CD4-positive, alpha-beta T cell (primary cell): ENCODE data around the gene PLCD4. TPM values are rescaled to one million over a fixed set of nuclear protein-coding genes. Genes with fewer than 3 reads are reported as not detected.

ENCODE experiments used
- ATAC-seq: fragments of 200-7000 bp; cut with Tn5 transposase; one replicate; pipeline ENCODE4 v1.10.0; 2022; ENCODE audit warnings: mild to moderate bottlenecking; ENCODE audit not compliant: poor library complexity
- CTCF ChIA-PET: fragments of 350-600 bp; sonication (Branson Sonifier 250); formaldehyde crosslinking; loops from one replicate; lab custom pipeline; 2021; ENCODE audit warnings: antibody characterized with exemption, inconsistent platforms; lab: Charles Lee
- POLR2A ChIA-PET: fragments of 350-600 bp; sonication (Branson Sonifier 250); formaldehyde crosslinking; loops from one replicate; lab custom pipeline; 2021; ENCODE audit warnings: antibody characterized with exemption, inconsistent platforms; lab: Charles Lee
- DNase-seq, 14 experiments: peaks; one replicate each; pipeline ENCODE4 v3.0.0-alpha.2; 2013 to 2020; ENCODE audit warnings: mixed read lengths in 2 of 14
- H3K27ac ChIP-seq, 2 donors: one replicate each; pipeline versions ENCODE4 v1.5.1 to v1.7.0; 2013; ENCODE audit warnings: low read length in 2 of 2, low read depth in 1 of 2, mild to moderate bottlenecking in 1 of 2
- H3K27me3 ChIP-seq, 2 experiments: 1 replicate in 1 of 2; 2 replicates in 1 of 2; pipeline versions ENCODE4 v1.6.1 to v1.7.0; 2013; ENCODE audit warnings: low read length in 2 of 2, control low read depth in 1 of 2, mild to moderate bottlenecking in 1 of 2, moderate library complexity in 1 of 2; ENCODE audit not compliant: insufficient read depth in 2 of 2, control insufficient read depth in 1 of 2
- H3K36me3 ChIP-seq: one replicate; pipeline ENCODE4 v1.6.1; 2013; ENCODE audit warnings: low read length, control low read depth; ENCODE audit not compliant: insufficient read depth
- H3K4me1 ChIP-seq: one replicate; pipeline ENCODE4 v1.6.1; 2013; ENCODE audit warnings: low read length, control low read depth; ENCODE audit not compliant: insufficient read depth
- H3K4me3 ChIP-seq: one replicate; pipeline ENCODE4 v1.5.1; 2013; ENCODE audit warnings: mild to moderate bottlenecking, low read length, moderate library complexity
- H3K9me3 ChIP-seq, 2 experiments: 1 replicate in 1 of 2; 2 replicates in 1 of 2; pipeline versions ENCODE4 v1.6.1 to v1.7.0; 2013; ENCODE audit warnings: low read length in 2 of 2, mild to moderate bottlenecking in 2 of 2, control low read depth in 1 of 2, moderate library complexity in 1 of 2; ENCODE audit not compliant: control insufficient read depth in 1 of 2, insufficient read depth in 1 of 2
- H3K27ac Mint-ChIP-seq: one replicate; pipeline ENCODE4 v1.8.0; 2020; ENCODE audit warnings: mixed read lengths
- H3K27me3 Mint-ChIP-seq: one replicate; pipeline ENCODE4 v1.8.0; 2021; ENCODE audit warnings: mixed read lengths
- H3K36me3 Mint-ChIP-seq: one replicate; pipeline ENCODE4 v1.8.0; 2021; ENCODE audit warnings: low read depth, mixed read lengths
- H3K4me1 Mint-ChIP-seq: one replicate; pipeline ENCODE4 v1.8.0; 2021; ENCODE audit warnings: low read depth, mixed read lengths
- H3K4me3 Mint-ChIP-seq: one replicate; pipeline ENCODE4 v1.8.0; 2020; ENCODE audit warnings: mild to moderate bottlenecking, mixed read lengths
- H3K9me3 Mint-ChIP-seq: one replicate; pipeline ENCODE4 v1.8.0; 2020; ENCODE audit warnings: mixed read lengths
- intact Hi-C, 2 experiments: fragments of 100-400 bp; cut with DNase I in 1 of 2; cut with micrococcal nuclease in 1 of 2; formaldehyde crosslinking; loops; one replicate each; pipeline versions ENCODE4 v1.15.1 to v1.9.0; 2023 to 2025; cut with DNase I, micrococcal nuclease
- total RNA-seq, 174 experiments: library from RNA in 2 of 174; stranded (reverse) in 2 of 174; gene quantifications; one replicate each; pipeline ENCODE4 v1.2.3 and lab custom pipeline; 2021 to 2026
- TF ChIP-seq, protein P1 (sequence below): fragments of 200-600 bp; IDR thresholded peaks from one replicate; pipeline ENCODE4 v1.8.0; 2022; ENCODE audit warnings: antibody characterized with exemption, mild to moderate bottlenecking

Gene PLCD4
- total RNA-seq, 2 experiments from 2014 or later = 0.25 to 0.77 TPM

GRCh38 chr2:218658671-218659257 is 51.1 kb downstream of the PLCD4 start:
- Histone ChIP-seq H3K36me3 (peaks cover 53% of the 10 kb centered on the region), H3K27ac (peak overlapping the region; percentile 53 to 83), H3K4me1 (peaks cover 19% of the 10 kb centered on the region), H3K27me3 (no peaks in the 10 kb centered on the region), H3K4me3 (peak overlapping the region; percentile 79), H3K9me3 (no peaks in the 10 kb centered on the region)
- ChIA-PET CTCF (interaction anchor here (0.7 to 2.8 kb wide), 10 partner anchors 8 to 730 kb away, joined by 3 to 23 read pairs (median 6); partner anchors contain the start of genes RNF25, STK36 and TTLL4), POLR2A (interaction anchor here (0.5 to 5.9 kb wide), 15 partner anchors 9 to 938 kb away, joined by 3 to 84 read pairs (median 5); partner anchors contain the start of genes AAMP, CTDSP1, DNPEP and PNKD)
- Mint-ChIP-seq H3K4me3 (peak overlapping the region; percentile 95), H3K9me3 (no peaks in the 10 kb centered on the region), H3K27ac (peak overlapping the region; percentile 89), H3K36me3 (peaks cover 85% of the 10 kb centered on the region), H3K4me1 (peaks cover 35% of the 10 kb centered on the region), H3K27me3 (no peaks in the 10 kb centered on the region)
- ATAC-seq = peak; percentile 25
- intact Hi-C loops = loop anchor here (1.0 to 10.0 kb wide), 8 partner anchors 13 to 729 kb away; partner anchors contain the start of genes AAMP (in 1 of the 2), CNOT9 (in 1 of the 2), DNPEP (in 1 of the 2) and PNKD (in 1 of the 2)
- TF ChIP-seq, protein P1, sequence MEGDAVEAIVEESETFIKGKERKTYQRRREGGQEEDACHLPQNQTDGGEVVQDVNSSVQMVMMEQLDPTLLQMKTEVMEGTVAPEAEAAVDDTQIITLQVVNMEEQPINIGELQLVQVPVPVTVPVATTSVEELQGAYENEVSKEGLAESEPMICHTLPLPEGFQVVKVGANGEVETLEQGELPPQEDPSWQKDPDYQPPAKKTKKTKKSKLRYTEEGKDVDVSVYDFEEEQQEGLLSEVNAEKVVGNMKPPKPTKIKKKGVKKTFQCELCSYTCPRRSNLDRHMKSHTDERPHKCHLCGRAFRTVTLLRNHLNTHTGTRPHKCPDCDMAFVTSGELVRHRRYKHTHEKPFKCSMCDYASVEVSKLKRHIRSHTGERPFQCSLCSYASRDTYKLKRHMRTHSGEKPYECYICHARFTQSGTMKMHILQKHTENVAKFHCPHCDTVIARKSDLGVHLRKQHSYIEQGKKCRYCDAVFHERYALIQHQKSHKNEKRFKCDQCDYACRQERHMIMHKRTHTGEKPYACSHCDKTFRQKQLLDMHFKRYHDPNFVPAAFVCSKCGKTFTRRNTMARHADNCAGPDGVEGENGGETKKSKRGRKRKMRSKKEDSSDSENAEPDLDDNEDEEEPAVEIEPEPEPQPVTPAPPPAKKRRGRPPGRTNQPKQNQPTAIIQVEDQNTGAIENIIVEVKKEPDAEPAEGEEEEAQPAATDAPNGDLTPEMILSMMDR = peak; percentile 39
- DNase-seq = peak in 11 of 14 experiments; percentile 10 to 66 (median 27)

DNA sequence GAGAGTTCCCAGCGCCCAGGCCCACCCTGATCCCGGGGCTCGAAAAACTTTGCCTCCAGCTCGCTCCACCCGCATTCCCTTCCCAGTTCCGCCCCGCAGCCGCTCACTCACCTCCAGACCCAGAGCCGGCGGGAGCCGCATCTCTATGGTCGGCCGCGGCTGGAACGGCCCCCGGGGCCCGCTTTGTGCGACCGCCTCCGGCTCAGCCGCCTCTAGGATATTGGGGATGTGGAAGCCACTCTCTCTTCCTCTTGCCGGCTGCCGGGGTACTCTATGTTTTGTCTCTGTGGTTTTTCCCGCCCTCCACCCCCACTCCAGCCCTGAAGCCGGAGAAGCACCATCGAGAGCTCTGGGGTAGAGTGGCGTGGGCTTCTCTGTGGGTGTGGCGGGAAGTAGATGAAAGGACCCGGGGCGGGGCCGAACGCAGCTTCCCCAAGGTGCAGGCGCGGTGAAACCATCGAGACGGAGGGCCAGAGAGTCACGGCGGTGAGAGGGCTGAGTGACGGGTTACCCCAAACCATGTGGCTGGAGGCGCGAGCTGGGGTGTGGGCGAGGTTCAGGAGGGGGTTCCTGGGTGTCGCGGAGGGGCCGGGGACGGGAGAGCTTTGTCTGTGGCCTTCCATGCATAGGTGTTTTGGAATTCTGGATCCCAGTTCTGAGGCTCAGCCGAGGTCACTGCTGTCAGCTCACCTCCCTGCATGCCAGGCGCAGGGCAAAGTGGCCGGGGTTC is 51.7 kb downstream of the PLCD4 start, which contains the start of the genes BCS1L and ZNF142:
Gene BCS1L, plus strand, starts transcription at position 426 of the 730 bp plus-strand sequence. CDS start 1,305 bp downstream, outside the sequence.
Gene ZNF142, minus strand, starts transcription at position 366 of the 730 bp plus-strand sequence. CDS start 3,194 bp downstream, outside the sequence.
- Histone ChIP-seq H3K27me3 (no peaks in the 10 kb centered on the region), H3K27ac (peak within 1 kb of the TSS; percentile 53 to 83), H3K36me3 (peaks cover 54% of the 10 kb centered on the region), H3K9me3 (no peaks in the 10 kb centered on the region), H3K4me1 (peaks cover 19% of the 10 kb centered on the region), H3K4me3 (peak within 1 kb of the TSS; percentile 79)
- TF ChIP-seq, protein P1 = no peak
- intact Hi-C loops = loop anchor here (1.0 to 10.0 kb wide), 8 partner anchors 12 to 728 kb away; partner anchors contain the start of genes AAMP (in 1 of the 2), CNOT9 (in 1 of the 2), DNPEP (in 1 of the 2) and PNKD (in 1 of the 2)
- Mint-ChIP-seq H3K4me1 (peaks cover 35% of the 10 kb centered on the region), H3K36me3 (peaks cover 88% of the 10 kb centered on the region), H3K4me3 (peak within 1 kb of the TSS; percentile 95), H3K27me3 (no peaks in the 10 kb centered on the region), H3K27ac (peak within 1 kb of the TSS; percentile 89), H3K9me3 (no peaks in the 10 kb centered on the region)
- DNase-seq (peak; percentile 82 to 95 (median 92)), ATAC-seq (peak; percentile 98)
- ChIA-PET CTCF (interaction anchor here (0.7 to 2.8 kb wide), 10 partner anchors 9 to 434 kb away, joined by 3 to 23 read pairs (median 6); partner anchors contain the start of genes RNF25, STK36 and TTLL4), POLR2A (interaction anchor here (0.5 to 5.9 kb wide), 20 partner anchors 8 to 938 kb away, joined by 3 to 84 read pairs (median 4); partner anchors contain the start of genes AAMP, CTDSP1, DNAJB2 and DNPEP)

DNA sequence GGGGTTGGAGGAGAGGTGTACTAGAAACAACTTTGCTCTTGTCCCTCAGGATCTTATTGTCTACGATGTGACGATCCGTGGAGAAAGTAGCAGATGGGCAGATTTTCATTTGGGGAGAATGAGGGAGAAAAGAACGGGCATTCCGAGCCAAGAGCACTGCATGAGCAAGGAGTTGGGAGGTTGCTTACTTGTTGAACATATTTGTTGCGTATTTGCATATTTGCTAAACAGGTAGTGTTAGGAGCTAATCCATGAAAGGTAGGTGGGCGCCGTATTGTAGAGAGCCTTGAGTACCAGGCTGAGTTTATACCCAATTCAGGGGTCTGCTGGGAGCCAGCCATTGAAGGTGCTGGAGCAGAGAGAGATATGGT is 52.3 kb downstream of the PLCD4 start:
- DNase-seq (no peak), ATAC-seq (no peak)
- H3K36me3 Mint-ChIP-seq = peaks cover 88% of the 10 kb centered on the region
- POLR2A ChIA-PET = interaction anchor here (0.5 to 5.9 kb wide), 17 partner anchors 8 to 937 kb away, joined by 3 to 84 read pairs (median 5); partner anchors contain the start of genes AAMP, DNAJB2, DNPEP and PNKD
- Histone ChIP-seq H3K27me3 (no peaks in the 10 kb centered on the region), H3K4me1 (peaks cover 19% of the 10 kb centered on the region), H3K36me3 (peaks cover 54% of the 10 kb centered on the region), H3K27ac (peak overlapping the region in 1 of 2 donors; percentile 24), H3K4me3 (peak overlapping the region; percentile 79), H3K9me3 (no peaks in the 10 kb centered on the region)
- intact Hi-C loops = loop anchor here (1.0 to 10.0 kb wide), 9 partner anchors 11 to 727 kb away; partner anchors contain the start of genes AAMP (in 1 of the 2), CNOT9 (in 1 of the 2), DNPEP (in 1 of the 2) and PNKD (in 1 of the 2)
- no peaks in the 10 kb centered on the region for H3K9me3 Mint-ChIP-seq
- TF ChIP-seq, protein P1 = no peak
- peaks cover 35% of the 10 kb centered on the region for H3K4me1 Mint-ChIP-seq
- H3K4me3 Mint-ChIP-seq = peak overlapping the region; percentile 95
- CTCF ChIA-PET = interaction anchor here (0.7 to 2.8 kb wide), 6 partner anchors 12 to 435 kb away, joined by 3 to 23 read pairs (median 10); partner anchors contain the start of genes RNF25, STK36 and TTLL4
- no peaks in the 10 kb centered on the region for H3K27me3 Mint-ChIP-seq
- peak overlapping the region; percentile 89 for H3K27ac Mint-ChIP-seq
